ENCODE results near the gene IGFBP3. TPM values are rescaled to one million over a fixed set of nuclear protein-coding genes. Genes with fewer than 3 reads are reported as not detected.

The IGFBP3 gene
- total RNA-seq, 1 experiment from 2014 or later: 2.9 TPM

DNA sequence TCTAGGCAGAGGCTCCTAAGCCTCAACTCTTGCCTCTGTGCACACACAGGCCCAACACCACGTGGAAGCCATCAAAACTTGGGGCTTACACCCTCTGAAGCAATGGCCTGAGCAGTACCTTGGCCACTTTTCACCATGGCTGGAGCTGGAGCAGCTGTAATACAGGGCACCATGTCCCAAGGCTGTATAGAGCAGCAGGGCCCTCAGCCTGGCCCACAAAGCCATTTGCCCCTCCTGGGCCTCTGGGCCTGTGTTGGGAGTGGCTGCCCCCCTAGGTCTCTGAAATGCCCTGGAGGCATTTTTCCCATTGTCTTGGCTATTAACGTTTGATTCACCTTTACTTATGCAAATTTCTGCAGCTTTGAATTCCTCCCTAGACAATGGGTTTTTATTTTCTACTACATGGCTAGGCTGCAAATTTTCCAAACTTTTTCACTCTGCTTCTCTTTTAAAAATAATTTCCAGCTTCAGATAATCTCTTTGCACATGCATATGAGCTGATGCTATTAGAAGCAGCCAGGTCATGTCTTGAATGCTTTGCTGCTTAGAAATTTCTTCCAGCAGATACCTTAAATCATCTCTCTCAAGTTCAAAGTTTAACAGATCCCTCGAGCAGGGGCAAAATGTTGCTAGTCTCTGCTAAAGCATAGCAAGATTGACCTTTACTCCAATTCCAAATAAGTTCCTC is 42.5 kb downstream of the IGFBP3 start:
- no peak for DNase-seq (ENCODE audit: low spot score)
- H3K4me3 Mint-ChIP-seq: no peak overlapping the region
- ChIA-PET POLR2A (no interaction called here), CTCF (no interaction called here)
- peaks cover 25% of the 10 kb centered on the region for H3K36me3 Mint-ChIP-seq
- peaks cover 14% of the 10 kb centered on the region for H3K4me1 Mint-ChIP-seq
- no peak overlapping the region for H3K27ac Mint-ChIP-seq
- H3K27me3 Mint-ChIP-seq (ENCODE audit: low read depth): peaks cover 7% of the 10 kb centered on the region; the same call in 1 of the 2 replicates
- TF ChIP-seq, protein P1, sequence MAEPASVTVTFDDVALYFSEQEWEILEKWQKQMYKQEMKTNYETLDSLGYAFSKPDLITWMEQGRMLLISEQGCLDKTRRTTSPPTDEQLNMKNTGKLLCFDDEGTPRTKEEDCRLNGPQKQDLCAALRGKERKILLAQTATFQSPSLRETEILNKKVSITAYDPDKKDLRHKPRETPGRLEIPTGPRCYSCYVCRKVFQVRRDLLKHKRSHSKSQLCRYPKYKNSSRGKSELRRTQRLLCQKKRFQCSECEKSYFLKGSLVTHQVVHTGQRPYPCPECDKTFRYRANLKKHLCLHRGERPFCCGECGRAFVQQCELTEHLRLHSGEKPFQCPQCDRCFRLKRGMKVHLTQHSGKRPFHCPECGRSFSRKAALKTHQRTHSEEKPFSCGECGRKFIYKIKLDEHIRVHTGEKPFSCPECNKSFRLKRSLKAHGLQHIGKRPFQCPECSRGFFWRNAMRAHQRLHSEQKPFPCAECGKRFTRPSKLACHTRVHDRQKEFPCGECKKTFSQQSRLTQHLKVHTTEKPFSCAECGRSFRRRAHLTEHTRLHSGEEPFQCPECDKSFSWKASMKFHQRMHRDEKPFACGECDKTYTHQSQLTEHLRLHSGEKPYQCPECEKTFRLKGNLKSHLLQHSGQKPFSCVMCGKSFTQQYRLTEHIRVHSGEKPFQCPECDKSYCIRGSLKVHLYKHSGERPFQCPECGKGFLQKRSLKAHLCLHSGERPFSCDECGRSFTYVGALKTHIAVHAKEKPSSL (CRISPR knock-in tag; conservative IDR thresholded peaks at IDR 0.05): no peak
- TF ChIP-seq, protein P2, sequence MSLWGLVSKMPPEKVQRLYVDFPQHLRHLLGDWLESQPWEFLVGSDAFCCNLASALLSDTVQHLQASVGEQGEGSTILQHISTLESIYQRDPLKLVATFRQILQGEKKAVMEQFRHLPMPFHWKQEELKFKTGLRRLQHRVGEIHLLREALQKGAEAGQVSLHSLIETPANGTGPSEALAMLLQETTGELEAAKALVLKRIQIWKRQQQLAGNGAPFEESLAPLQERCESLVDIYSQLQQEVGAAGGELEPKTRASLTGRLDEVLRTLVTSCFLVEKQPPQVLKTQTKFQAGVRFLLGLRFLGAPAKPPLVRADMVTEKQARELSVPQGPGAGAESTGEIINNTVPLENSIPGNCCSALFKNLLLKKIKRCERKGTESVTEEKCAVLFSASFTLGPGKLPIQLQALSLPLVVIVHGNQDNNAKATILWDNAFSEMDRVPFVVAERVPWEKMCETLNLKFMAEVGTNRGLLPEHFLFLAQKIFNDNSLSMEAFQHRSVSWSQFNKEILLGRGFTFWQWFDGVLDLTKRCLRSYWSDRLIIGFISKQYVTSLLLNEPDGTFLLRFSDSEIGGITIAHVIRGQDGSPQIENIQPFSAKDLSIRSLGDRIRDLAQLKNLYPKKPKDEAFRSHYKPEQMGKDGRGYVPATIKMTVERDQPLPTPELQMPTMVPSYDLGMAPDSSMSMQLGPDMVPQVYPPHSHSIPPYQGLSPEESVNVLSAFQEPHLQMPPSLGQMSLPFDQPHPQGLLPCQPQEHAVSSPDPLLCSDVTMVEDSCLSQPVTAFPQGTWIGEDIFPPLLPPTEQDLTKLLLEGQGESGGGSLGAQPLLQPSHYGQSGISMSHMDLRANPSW (CRISPR knock-in tag; conservative IDR thresholded peaks at IDR 0.05; ENCODE audit: low read depth): no peak
- TF ChIP-seq, protein P3, sequence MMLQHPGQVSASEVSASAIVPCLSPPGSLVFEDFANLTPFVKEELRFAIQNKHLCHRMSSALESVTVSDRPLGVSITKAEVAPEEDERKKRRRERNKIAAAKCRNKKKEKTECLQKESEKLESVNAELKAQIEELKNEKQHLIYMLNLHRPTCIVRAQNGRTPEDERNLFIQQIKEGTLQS (CRISPR knock-in tag; conservative IDR thresholded peaks at IDR 0.05): no peak
- TF ChIP-seq TEAD1 (CRISPR knock-in tag; IDR thresholded peaks at IDR 0.05) (no peak), JAZF1 (CRISPR knock-in tag; IDR thresholded peaks at IDR 0.05) (no peak), NR3C1 (CRISPR knock-in tag; conservative IDR thresholded peaks at IDR 0.05; ENCODE audit: low read depth) (no peak), SMAD3 (CRISPR knock-in tag; IDR thresholded peaks at IDR 0.05; ENCODE audit: borderline replicate concordance) (no peak), CREB1 (CRISPR knock-in tag; IDR thresholded peaks at IDR 0.05) (no peak), ZNF263 (CRISPR knock-in tag; IDR thresholded peaks at IDR 0.05; ENCODE audit: low read depth) (no peak), GTF2I (CRISPR knock-in tag; conservative IDR thresholded peaks at IDR 0.05) (no peak), GABPB1 (CRISPR knock-in tag; IDR thresholded peaks at IDR 0.05) (no peak), MYBL2 (CRISPR knock-in tag; IDR thresholded peaks at IDR 0.05) (no peak), RELA (CRISPR knock-in tag; IDR thresholded peaks at IDR 0.05; ENCODE audit: borderline replicate concordance) (no peak), ESRRA (CRISPR knock-in tag; IDR thresholded peaks at IDR 0.05; ENCODE audit: borderline replicate concordance) (no peak)
- TF ChIP-seq, protein P4, sequence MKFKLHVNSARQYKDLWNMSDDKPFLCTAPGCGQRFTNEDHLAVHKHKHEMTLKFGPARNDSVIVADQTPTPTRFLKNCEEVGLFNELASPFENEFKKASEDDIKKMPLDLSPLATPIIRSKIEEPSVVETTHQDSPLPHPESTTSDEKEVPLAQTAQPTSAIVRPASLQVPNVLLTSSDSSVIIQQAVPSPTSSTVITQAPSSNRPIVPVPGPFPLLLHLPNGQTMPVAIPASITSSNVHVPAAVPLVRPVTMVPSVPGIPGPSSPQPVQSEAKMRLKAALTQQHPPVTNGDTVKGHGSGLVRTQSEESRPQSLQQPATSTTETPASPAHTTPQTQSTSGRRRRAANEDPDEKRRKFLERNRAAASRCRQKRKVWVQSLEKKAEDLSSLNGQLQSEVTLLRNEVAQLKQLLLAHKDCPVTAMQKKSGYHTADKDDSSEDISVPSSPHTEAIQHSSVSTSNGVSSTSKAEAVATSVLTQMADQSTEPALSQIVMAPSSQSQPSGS (CRISPR knock-in tag; IDR thresholded peaks at IDR 0.05; ENCODE audit: borderline replicate concordance, low read depth): no peak
- TF ChIP-seq, protein P5, sequence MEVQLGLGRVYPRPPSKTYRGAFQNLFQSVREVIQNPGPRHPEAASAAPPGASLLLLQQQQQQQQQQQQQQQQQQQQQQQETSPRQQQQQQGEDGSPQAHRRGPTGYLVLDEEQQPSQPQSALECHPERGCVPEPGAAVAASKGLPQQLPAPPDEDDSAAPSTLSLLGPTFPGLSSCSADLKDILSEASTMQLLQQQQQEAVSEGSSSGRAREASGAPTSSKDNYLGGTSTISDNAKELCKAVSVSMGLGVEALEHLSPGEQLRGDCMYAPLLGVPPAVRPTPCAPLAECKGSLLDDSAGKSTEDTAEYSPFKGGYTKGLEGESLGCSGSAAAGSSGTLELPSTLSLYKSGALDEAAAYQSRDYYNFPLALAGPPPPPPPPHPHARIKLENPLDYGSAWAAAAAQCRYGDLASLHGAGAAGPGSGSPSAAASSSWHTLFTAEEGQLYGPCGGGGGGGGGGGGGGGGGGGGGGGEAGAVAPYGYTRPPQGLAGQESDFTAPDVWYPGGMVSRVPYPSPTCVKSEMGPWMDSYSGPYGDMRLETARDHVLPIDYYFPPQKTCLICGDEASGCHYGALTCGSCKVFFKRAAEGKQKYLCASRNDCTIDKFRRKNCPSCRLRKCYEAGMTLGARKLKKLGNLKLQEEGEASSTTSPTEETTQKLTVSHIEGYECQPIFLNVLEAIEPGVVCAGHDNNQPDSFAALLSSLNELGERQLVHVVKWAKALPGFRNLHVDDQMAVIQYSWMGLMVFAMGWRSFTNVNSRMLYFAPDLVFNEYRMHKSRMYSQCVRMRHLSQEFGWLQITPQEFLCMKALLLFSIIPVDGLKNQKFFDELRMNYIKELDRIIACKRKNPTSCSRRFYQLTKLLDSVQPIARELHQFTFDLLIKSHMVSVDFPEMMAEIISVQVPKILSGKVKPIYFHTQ (CRISPR knock-in tag; IDR thresholded peaks at IDR 0.05): no peak
- TF ChIP-seq, protein P6, sequence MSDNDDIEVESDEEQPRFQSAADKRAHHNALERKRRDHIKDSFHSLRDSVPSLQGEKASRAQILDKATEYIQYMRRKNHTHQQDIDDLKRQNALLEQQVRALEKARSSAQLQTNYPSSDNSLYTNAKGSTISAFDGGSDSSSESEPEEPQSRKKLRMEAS (CRISPR knock-in tag; IDR thresholded peaks at IDR 0.05): no peak
- ATAC-seq: no peak; the same call in 1 of the 2 replicates
- H3K9me3 Mint-ChIP-seq: peaks cover 40% of the 10 kb centered on the region
